ENCODE data around the gene DHRSX.
"Not testable (repeated sequence)": the region's sequence is repeated elsewhere in the genome, so short reads cannot be mapped to it uniquely, and the experiment has no call there.

DHRSX gene

GRCh38 chrX:2464677-2465166, 36.1 kb downstream of the DHRSX start:
- TF ChIP-seq CTCF (conservative IDR thresholded peaks at IDR 0.05) (no peak), ZFX (IDR thresholded peaks at IDR 0.05) (no peak)
- H3K27ac ChIP-seq = no peak overlapping the region

GRCh38 chrX:2463973-2464676, 36.7 kb downstream of the DHRSX start:
- H3K27ac ChIP-seq = no peak overlapping the region
- TF ChIP-seq ZFX (IDR thresholded peaks at IDR 0.05) (no peak), CTCF (conservative IDR thresholded peaks at IDR 0.05) (no peak)

- H3K27ac ChIP-seq = not testable (repeated sequence)
Measured at GRCh38 chrX:2463481-2463880, 37.3 kb downstream of the DHRSX start.

GRCh38 chrX:2462780-2463179, 38.0 kb downstream of the DHRSX start:
- H3K27ac ChIP-seq = no peak overlapping the region
- TF ChIP-seq CTCF (conservative IDR thresholded peaks at IDR 0.05) = no peak
- TF ChIP-seq ZFX (IDR thresholded peaks at IDR 0.05) = no peak

GRCh38 chrX:2462074-2462473, 38.7 kb downstream of the DHRSX start:
- no peak overlapping the region for H3K27ac ChIP-seq

GRCh38 chrX:2461711-2462016, 39.1 kb downstream of the DHRSX start:
- H3K27ac ChIP-seq = no peak overlapping the region
- no peak for TF ChIP-seq ZFX (IDR thresholded peaks at IDR 0.05)
- TF ChIP-seq CTCF (conservative IDR thresholded peaks at IDR 0.05) = no peak

More at GRCh38 chrX:2462074-2462473, 38.7 kb downstream of the DHRSX start:
- TF ChIP-seq CTCF (conservative IDR thresholded peaks at IDR 0.05) = no peak
- TF ChIP-seq ZFX (IDR thresholded peaks at IDR 0.05) = no peak

GRCh38 chrX:2460821-2461710, 39.7 kb downstream of the DHRSX start:
- not testable (repeated sequence) for H3K27ac ChIP-seq

- not testable (repeated sequence) for H3K27ac ChIP-seq
Measured at GRCh38 chrX:2460048-2460447, 40.7 kb downstream of the DHRSX start.

GRCh38 chrX:2458309-2458708, 42.5 kb downstream of the DHRSX start:
- TF ChIP-seq CTCF (conservative IDR thresholded peaks at IDR 0.05) = no peak
- no peak for TF ChIP-seq ZFX (IDR thresholded peaks at IDR 0.05)
- no peak overlapping the region for H3K27ac ChIP-seq

Measured in C4-2B (cell line).